ENCODE data around the gene CLIP3.

- peak in 1 of 12 donors; percentile 15 for TF ChIP-seq CTCF (IDR thresholded peaks at IDR 0.05)
- TF ChIP-seq POLR2A (IDR thresholded peaks at IDR 0.05), result no peak
These were observed 2.2 kb downstream of the CLIP3 start for GRCh38 chr19:36030264-36031148.

Data from heart left ventricle (tissue), 13 donors.